A549 (cell line): ENCODE data around the gene ZNF106.

Experiments
- CTCF ChIP-seq: fragments of >200 bp; sonication (Bioruptor Twin); formaldehyde crosslinking; IDR thresholded peaks from 3 replicates; pipeline ENCODE4 v1.5.1; 2016
- POLR2A ChIP-seq: IDR thresholded peaks from 2 replicates; pipeline ENCODE4 v1.6.1; 2012; ENCODE audit warnings: mild to moderate bottlenecking, low read length

GRCh38 chr15:42533246-42533645 is 42.3 kb upstream of the ZNF106 start:
- no peak for TF ChIP-seq CTCF
- no peak for TF ChIP-seq POLR2A
